CD14-positive monocyte (primary cell): ENCODE results near the gene BCAS1. TPM values are rescaled to one million over a fixed set of nuclear protein-coding genes. Genes with fewer than 3 reads are reported as not detected.

Source experiments
- DNase-seq, 3 donors: peaks; one replicate each; pipeline ENCODE4 v3.0.0-alpha.2; 2011 to 2022
- H2AFZ ChIP-seq: 2 replicates; pipeline ENCODE4 v1.6.0; 2012; ENCODE audit warnings: mild to moderate bottlenecking, low read depth, low read length, inconsistent platforms; ENCODE audit not compliant: insufficient read depth, poor library complexity, severe bottlenecking
- H3K27ac ChIP-seq, 2 donors: 1 replicate in 1 of 2; 2 replicates in 1 of 2; pipeline ENCODE4 v1.5.1; 2012 to 2013; ENCODE audit warnings: low read length in 2 of 2, control low read depth in 1 of 2, inconsistent platforms in 1 of 2, low read depth in 1 of 2, mild to moderate bottlenecking in 1 of 2
- H3K27me3 ChIP-seq, 2 donors: one replicate each; pipeline versions ENCODE4 v1.6.0 to v1.6.1; 2011 to 2013; ENCODE audit warnings: low read length in 2 of 2; ENCODE audit not compliant: control insufficient read depth in 2 of 2, insufficient read depth in 2 of 2
- H3K36me3 ChIP-seq, 2 donors: replicated peaks in 1 of 2; 1 replicate in 1 of 2; 2 replicates in 1 of 2; pipeline versions ENCODE4 v1.5.1 to v1.6.1; 2012 to 2013; ENCODE audit warnings: low read length in 2 of 2, control low read depth in 1 of 2, inconsistent platforms in 1 of 2, mild to moderate bottlenecking in 1 of 2; ENCODE audit not compliant: insufficient read depth in 2 of 2, control insufficient read depth in 1 of 2
- H3K4me1 ChIP-seq, 2 donors: 1 replicate in 1 of 2; 2 replicates in 1 of 2; pipeline versions ENCODE4 v1.5.1 to v1.6.1; 2012 to 2013; ENCODE audit warnings: low read length in 2 of 2, control low read depth in 1 of 2, inconsistent platforms in 1 of 2, mild to moderate bottlenecking in 1 of 2, moderate library complexity in 1 of 2; ENCODE audit not compliant: insufficient read depth in 2 of 2, control insufficient read depth in 1 of 2
- H3K4me2 ChIP-seq: replicated peaks from 2 replicates; pipeline ENCODE3; 2012; ENCODE audit warnings: low read length, moderate library complexity, mild to moderate bottlenecking; ENCODE audit not compliant: poor library complexity, severe bottlenecking; ENCODE audit errors: extremely low read depth
- H3K4me3 ChIP-seq, 3 experiments: fragments of 200-600 bp in 1 of 3; sonication (generic) in 1 of 3; replicated peaks in 1 of 3; 1 replicate in 2 of 3; 2 replicates in 1 of 3; pipeline ENCODE4 v1.5.1; 2011 to 2013; ENCODE audit warnings: low read length in 3 of 3, mild to moderate bottlenecking in 3 of 3, control low read depth in 2 of 3, low read depth in 2 of 3, inconsistent platforms in 1 of 3, moderate library complexity in 1 of 3
- H3K79me2 ChIP-seq: 2 replicates; pipeline ENCODE4 v1.6.0; 2012; ENCODE audit warnings: mild to moderate bottlenecking, control low read depth, inconsistent platforms, low read length, moderate library complexity; ENCODE audit not compliant: insufficient read depth
- H3K9ac ChIP-seq: 2 replicates; pipeline ENCODE4 v1.6.0; 2017; ENCODE audit warnings: low read length, mild to moderate bottlenecking; ENCODE audit not compliant: insufficient read depth, poor library complexity, severe bottlenecking
- H3K9me3 ChIP-seq, 2 donors: replicated peaks in 1 of 2; 1 replicate in 1 of 2; 2 replicates in 1 of 2; pipeline versions ENCODE4 v1.5.1 to v1.6.1; 2012 to 2013; ENCODE audit warnings: low read length in 2 of 2, control low read depth in 1 of 2; ENCODE audit not compliant: control insufficient read depth in 1 of 2, insufficient read depth in 1 of 2
- H4K20me1 ChIP-seq: 2 replicates; pipeline ENCODE4 v1.6.0; 2012; ENCODE audit warnings: mild to moderate bottlenecking, low read length, control low read depth, moderate library complexity; ENCODE audit not compliant: insufficient read depth
- H3K27ac Mint-ChIP-seq, 7 donors: one replicate each; pipeline ENCODE4 v1.8.0; 2020; ENCODE audit warnings: mild to moderate bottlenecking in 7 of 7, mixed read lengths in 7 of 7, moderate library complexity in 6 of 7, inconsistent platforms in 2 of 7
- H3K27me3 Mint-ChIP-seq, 3 donors: one replicate each; pipeline ENCODE4 v1.8.0; 2021 to 2022; ENCODE audit warnings: low read depth in 3 of 3, mild to moderate bottlenecking in 3 of 3, mixed read lengths in 3 of 3, moderate library complexity in 3 of 3, inconsistent platforms in 1 of 3
- H3K36me3 Mint-ChIP-seq, 2 donors: one replicate each; pipeline ENCODE4 v1.8.0; 2020; ENCODE audit warnings: mixed read lengths in 2 of 2, inconsistent platforms in 1 of 2, mild to moderate bottlenecking in 1 of 2
- H3K4me1 Mint-ChIP-seq: one replicate; pipeline ENCODE4 v1.8.0; 2020; ENCODE audit warnings: mild to moderate bottlenecking, mixed read lengths
- H3K4me3 Mint-ChIP-seq, 2 donors: one replicate each; pipeline ENCODE4 v1.8.0; 2020; ENCODE audit warnings: mild to moderate bottlenecking in 2 of 2, mixed read lengths in 2 of 2, moderate library complexity in 1 of 2
- H3K9me3 Mint-ChIP-seq, 7 donors: one replicate each; pipeline ENCODE4 v1.8.0; 2020 to 2022; ENCODE audit warnings: mixed read lengths in 7 of 7, mild to moderate bottlenecking in 6 of 7, moderate library complexity in 6 of 7, inconsistent platforms in 2 of 7
- CTCF ChIP-seq: fragments of 200-600 bp; IDR thresholded peaks from one replicate; pipeline ENCODE4 v1.8.0; 2022; ENCODE audit warnings: antibody characterized with exemption, mild to moderate bottlenecking
- WGBS: methylation state at CpG from one replicate; pipeline ENCODE4 v1.1.5; 2013; ENCODE audit warnings: missing lambda C conversion rate; ENCODE audit not compliant: insufficient coverage; 5-methylcytosine and 5-hydroxymethylcytosine counted together
- intact Hi-C, 2 donors: fragments of 100-400 bp; cut with micrococcal nuclease; formaldehyde crosslinking; loops; one replicate each; pipeline versions ENCODE4 v1.15.0 to v1.15.1; 2023
- polyA plus RNA-seq, 3 donors: library from polyadenylated mRNA; depleted of rRNA in 1 of 3; unstranded in 2 of 3; stranded (reverse) in 1 of 3; fragments of 300-500 nt in 2 of 3; fragments of >200 nt in 1 of 3; fragmentation: Illumina TruSeq in 2 of 3; gene quantifications; 1 replicate in 2 of 3; 2 replicates in 1 of 3; pipeline ENCODE4 v1.2.3, GENCODE V29; 2012 to 2021

The BCAS1 gene
- polyA plus RNA-seq, 3 donors, result 0.01 to 0.02 TPM; not detected in 1

GRCh38 chr20:53947501-53948195 lies 122.7 kb downstream of the BCAS1 start:
- H3K9me3 ChIP-seq, result no peaks in the 10 kb centered on the region
- H3K79me2 ChIP-seq, result no peaks in the 10 kb centered on the region
- H3K4me3 ChIP-seq, result no peak overlapping the region
- Mint-ChIP-seq H3K36me3 (peaks cover 0 to 2% of the 10 kb centered on the region in 2 donors), H3K9me3 (peaks cover 0 to 3% (median 0%) of the 10 kb centered on the region in 7 donors), H3K4me1 (peaks cover 41% of the 10 kb centered on the region), H3K27me3 (peaks cover 0 to 2% (median 2%) of the 10 kb centered on the region in 3 donors), H3K27ac (peak overlapping the region in 2 of 7 donors; percentile 10 to 20), H3K4me3 (no peak overlapping the region)
- no peak overlapping the region for H2AFZ ChIP-seq
- no peak overlapping the region for H3K27ac ChIP-seq
- intact Hi-C loops, result loop anchor here in 1 of 2 donors (5.0 kb wide), 1 partner anchor 260 kb away; the partner anchor contains the start of gene PFDN4
- DNase-seq, result no peak
- no peak overlapping the region for H3K9ac ChIP-seq
- no peak overlapping the region for H3K4me2 ChIP-seq
- no peaks in the 10 kb centered on the region for H4K20me1 ChIP-seq
- no peaks in the 10 kb centered on the region for H3K27me3 ChIP-seq
- no peaks in the 10 kb centered on the region for H3K36me3 ChIP-seq
- peaks cover 29 to 31% of the 10 kb centered on the region in 2 donors for H3K4me1 ChIP-seq
- WGBS, result 93% methylated on average over 17 of the region's 17 CpGs
- TF ChIP-seq CTCF, result no peak

GRCh38 chr20:53946106-53946505 lies 124.3 kb downstream of the BCAS1 start:
- Mint-ChIP-seq H3K27me3 (peaks cover 0 to 2% (median 2%) of the 10 kb centered on the region in 3 donors), H3K4me1 (peaks cover 45% of the 10 kb centered on the region), H3K27ac (peak overlapping the region in 2 of 7 donors; percentile 73 to 74), H3K4me3 (no peak overlapping the region), H3K9me3 (peaks cover 0 to 2% (median 0%) of the 10 kb centered on the region in 7 donors), H3K36me3 (peaks cover 0 to 2% of the 10 kb centered on the region in 2 donors)
- Histone ChIP-seq H3K9me3 (no peaks in the 10 kb centered on the region), H3K79me2 (no peaks in the 10 kb centered on the region), H3K27me3 (no peaks in the 10 kb centered on the region), H4K20me1 (no peaks in the 10 kb centered on the region), H3K4me2 (no peak overlapping the region), H3K4me3 (no peak overlapping the region), H3K9ac (no peak overlapping the region), H2AFZ (no peak overlapping the region), H3K36me3 (no peaks in the 10 kb centered on the region), H3K27ac (no peak overlapping the region), H3K4me1 (peaks cover 37 to 43% of the 10 kb centered on the region in 2 donors)
- WGBS, result 86% methylated on average over 3 of the region's 4 CpGs
- intact Hi-C loops, result loop anchor here in 1 of 2 donors (5.0 kb wide), 1 partner anchor 261 kb away; the partner anchor contains the start of gene PFDN4
- DNase-seq, result no peak
- no peak for TF ChIP-seq CTCF
